DND-41 (cell line): ENCODE data around the gene PGRMC2.

Experiments used
- CTCF ChIP-seq: IDR thresholded peaks from 2 replicates; pipeline ENCODE4 v1.5.1; 2012; ENCODE audit warnings: borderline replicate concordance, low read length, moderate library complexity, mild to moderate bottlenecking; ENCODE audit not compliant: poor library complexity, severe bottlenecking; ENCODE audit errors: extremely low read depth
- EZH2 ChIP-seq: IDR thresholded peaks from 3 replicates; pipeline ENCODE4 v1.6.1; 2012; ENCODE audit warnings: borderline replicate concordance, low read depth, mild to moderate bottlenecking, moderate library complexity, low read length, inconsistent platforms; ENCODE audit not compliant: severe bottlenecking

GRCh38 chr4:128228845-128229795 lies 58.5 kb downstream of the PGRMC2 start:
- no peak for TF ChIP-seq CTCF
- no peak for TF ChIP-seq EZH2
